Stimulated activated CD8-positive, alpha-beta memory T cell treated with anti-CD3 and anti-CD28 coated beads, Interleukin-7, amount 100 ng/mL, for 48 hours (primary cell): Measurements from ENCODE around the gene KLHL7.
"Not testable (repeated sequence)": the region's sequence is repeated elsewhere in the genome, so short reads cannot be mapped to it uniquely, and the experiment has no call there.

Experiments used
- DNase-seq, 2 donors: peaks; one replicate each; pipeline ENCODE4 v3.0.0-alpha.2; 2020; ENCODE audit warnings: low read depth in 1 of 2; ENCODE audit errors: extremely low read depth in 1 of 2

The KLHL7 gene

GRCh38 chr7:23106823-23107663 is 1.5 kb downstream of the KLHL7 start:
- DNase-seq, result no peak

GRCh38 chr7:23107781-23108180 is 2.2 kb downstream of the KLHL7 start:
- no peak for DNase-seq

- no peak for DNase-seq
Observed at GRCh38 chr7:23108995-23109394, 3.4 kb downstream of the KLHL7 start.

GRCh38 chr7:23109470-23109869 is 3.9 kb downstream of the KLHL7 start:
- no peak for DNase-seq

GRCh38 chr7:23114896-23115295 is 9.3 kb downstream of the KLHL7 start:
- no peak for DNase-seq

GRCh38 chr7:23115991-23116390 is 10.4 kb downstream of the KLHL7 start:
- no peak for DNase-seq

GRCh38 chr7:23117841-23118240 is 12.3 kb downstream of the KLHL7 start:
- no peak for DNase-seq

GRCh38 chr7:23120106-23120505 is 14.5 kb downstream of the KLHL7 start:
- DNase-seq, result no peak

GRCh38 chr7:23121165-23121564 is 15.6 kb downstream of the KLHL7 start:
- DNase-seq, result no peak

- no peak for DNase-seq
Observed at GRCh38 chr7:23123007-23123406, 17.4 kb downstream of the KLHL7 start.

GRCh38 chr7:23123465-23123864 is 17.9 kb downstream of the KLHL7 start:
- DNase-seq, result no peak

GRCh38 chr7:23129036-23129435 is 23.5 kb downstream of the KLHL7 start:
- DNase-seq, result no peak

- not testable (repeated sequence) for DNase-seq
Observed at GRCh38 chr7:23131799-23132198, 26.2 kb downstream of the KLHL7 start.

- DNase-seq, result no peak
Observed at GRCh38 chr7:23133797-23134196, 28.2 kb downstream of the KLHL7 start.

- no peak for DNase-seq
Observed at GRCh38 chr7:23135755-23136154, 30.2 kb downstream of the KLHL7 start.

- DNase-seq, result no peak
Observed at GRCh38 chr7:23136216-23136615, 30.6 kb downstream of the KLHL7 start.

- DNase-seq, result no peak
Observed at GRCh38 chr7:23157679-23158078, 52.1 kb downstream of the KLHL7 start.

GRCh38 chr7:23158546-23158945 is 53.0 kb downstream of the KLHL7 start:
- no peak for DNase-seq

- DNase-seq, result no peak
Observed at GRCh38 chr7:23161482-23161881, 55.9 kb downstream of the KLHL7 start.

GRCh38 chr7:23164846-23165245 is 59.3 kb downstream of the KLHL7 start:
- no peak for DNase-seq

- no peak for DNase-seq
Observed at GRCh38 chr7:23165316-23165715, 59.7 kb downstream of the KLHL7 start.

GRCh38 chr7:23167691-23168090 is 62.1 kb downstream of the KLHL7 start:
- DNase-seq, result no peak
